ENCODE measurements around the gene GPC5.

- no peak for TF ChIP-seq CTCF (IDR thresholded peaks at IDR 0.05; ENCODE audit: insufficient read depth, low read length, poor library complexity, severe bottlenecking)
- TF ChIP-seq EZH2phosphoT487 (conservative IDR thresholded peaks at IDR 0.05; ENCODE audit: low read length): no peak
Observed at GRCh38 chr13:91879360-91879759, 480.9 kb downstream of the GPC5 start.

Data from SU-DHL-6 (cell line).